Heart right ventricle (tissue), 16 donors: ENCODE results near the gene CD34. TPM values are rescaled to one million over a fixed set of nuclear protein-coding genes. Genes with fewer than 3 reads are reported as not detected.
A peak's percentile ranks its signal among the peaks of the same experiment; 100 is the strongest.

Source experiments
- ATAC-seq, 8 donors: fragments of 200-7000 bp; cut with Tn5 transposase; one replicate each; pipeline ENCODE4 v1.9.1; 2020; ENCODE audit warnings: mild to moderate bottlenecking in 8 of 8, moderate library complexity in 8 of 8, moderate number of reproducible peaks in 1 of 8
- DNase-seq, 2 donors: peaks; one replicate each; pipeline ENCODE4 v3.0.0-alpha.2; 2020
- H3K27ac ChIP-seq, 10 donors: fragments of 200-600 bp; sonication (generic) in 2 of 10; one replicate each; pipeline versions ENCODE4 v1.5.0 to v1.8.0; 2020 to 2022; ENCODE audit warnings: mild to moderate bottlenecking in 3 of 10
- H3K27me3 ChIP-seq, 7 donors: fragments of 200-600 bp; one replicate each; pipeline ENCODE4 v1.8.0; 2021 to 2022; ENCODE audit warnings: mild to moderate bottlenecking in 2 of 7
- H3K36me3 ChIP-seq, 9 donors: fragments of 200-600 bp; sonication (generic) in 1 of 9; one replicate each; pipeline versions ENCODE4 v1.5.0 to v1.8.0; 2020 to 2022; ENCODE audit warnings: mild to moderate bottlenecking in 2 of 9
- H3K4me1 ChIP-seq, 9 donors: fragments of 200-600 bp; sonication (generic) in 1 of 9; one replicate each; pipeline versions ENCODE4 v1.5.0 to v1.8.0; 2020 to 2022; ENCODE audit warnings: mild to moderate bottlenecking in 4 of 9
- H3K4me3 ChIP-seq, 10 donors: fragments of 200-600 bp; sonication (generic) in 2 of 10; one replicate each; pipeline versions ENCODE4 v1.5.0 to v1.8.0; 2020 to 2022; ENCODE audit warnings: mild to moderate bottlenecking in 7 of 10, moderate library complexity in 2 of 10
- H3K9me3 ChIP-seq, 11 donors: fragments of 200-600 bp in 10 of 11; sonication (generic) in 2 of 11; one replicate each; pipeline versions ENCODE4 v1.5.0 to v1.8.0; 2013 to 2022; ENCODE audit warnings: mild to moderate bottlenecking in 2 of 11, control low read depth in 1 of 11, moderate library complexity in 1 of 11
- CTCF ChIP-seq, 9 donors: fragments of 200-600 bp; sonication (generic) in 2 of 9; IDR thresholded peaks; one replicate each; pipeline versions ENCODE4 v1.5.0 to v1.8.0; 2021 to 2022; ENCODE audit warnings: antibody characterized with exemption in 9 of 9, mild to moderate bottlenecking in 5 of 9, moderate library complexity in 1 of 9
- WGBS, 2 donors: extraction: QIAGEN DNeasy Blood & Tissue Kit; methylation state at CpG; one replicate each; pipeline ENCODE4 v1.1.7; 2013; ENCODE audit warnings: inconsistent platforms in 1 of 2; 5-methylcytosine and 5-hydroxymethylcytosine counted together
- intact Hi-C, 10 donors: fragments of 100-400 bp; cut with DNase I; formaldehyde crosslinking; loops; one replicate each; pipeline versions ENCODE4 v1.11.1 to v1.14.2; 2022
- polyA plus RNA-seq, 2 donors: library from polyadenylated mRNA; stranded (reverse); fragments of 200-250 nt; gene quantifications; one replicate each; pipeline ENCODE4 v1.2.3, GENCODE V29; 2013
- total RNA-seq, 10 donors: library from RNA; stranded (reverse); fragmentation: NEBNext Ultra II Directional in 3 of 10; extraction: Animal tissue kit (Norgen Biotek cat#: 25700) in 3 of 10; gene quantifications; one replicate each; pipeline versions ENCODE4 v1.2.1 to v1.2.4, GENCODE V29; 2021 to 2023
- donor health status: Arrhythmogenic right ventricular cardiomyopathy.
- donor health status: ischemic (EF 13 %, LVEDD 7.1; RV severe dilation, severe dysfunction).
- donor health status: healthy with polysubstance abuse.
- donor health status: DM: no; HTN: yes; CAD: no.
- donor health status: DM: no; HTN: no; CAD: no.
- donor health status: ischemic (EF 25% LVEDD 6.9; RV normal size, moderate dysfunction).
- donor health status: ischemic (EF 25% LVEDD 5.7; RV mildly dilated, moderate dysfunction).
- donor health status: healthy.
- donor health status: DM: yes; HTN: yes; CAD: no.
- donor health status: Ischemic cardiomyopathy.
- donor health status: ischemic (EF 35%, LVEDD 5.7; RV mildly dilated, moderate dysfunction).
- donor health status: nonischemic (EF 11% LVEDD 7.7; RV severe dilation, severe dysfunction).
- donor health status: DM: yes; HTN: yes; CAD: no.
- donor health status: PGD.
- donor health status: ischemic (EF 29% LVEDD 5.4; RV normal size, mild dysfunction).
- donor health status: nonischemic (EF 23%, LVEDD 6.1; RV moderate dilation, normal function).

The CD34 gene
- total and polyA plus RNA-seq, 12 donors: 38.8 to 97.0 (median 52.8) TPM

DNA sequence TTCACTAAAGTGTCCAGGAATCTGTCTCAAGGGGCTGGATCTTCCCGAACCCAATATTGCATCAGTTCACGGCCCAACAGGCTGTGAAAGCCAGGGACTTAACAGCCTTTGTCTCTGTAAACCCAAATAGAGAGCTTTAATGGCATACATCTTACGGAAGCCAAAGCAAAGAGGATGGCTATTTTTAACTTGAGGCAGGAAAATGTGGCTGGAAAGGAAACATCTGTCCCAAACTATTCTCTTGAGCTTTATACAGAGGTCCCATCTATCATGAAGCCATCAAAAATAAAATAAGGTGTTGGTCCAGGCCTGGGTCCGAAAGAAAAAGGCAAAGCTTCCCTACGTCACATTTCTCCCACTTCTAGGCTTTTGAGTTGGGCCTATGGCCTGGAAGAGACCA is 7.7 kb upstream of the CD34 start:
- no peak for TF ChIP-seq CTCF (IDR thresholded peaks at IDR 0.05)
- ATAC-seq (peak in 4 of 8 donors; percentile 6 to 40 (median 24)), DNase-seq (no peak)
- Histone ChIP-seq H3K9me3 (no peaks in the 10 kb centered on the region), H3K4me3 (no peak overlapping the region), H3K4me1 (peaks cover 29 to 83% (median 70%) of the 10 kb centered on the region in 9 donors), H3K27ac (peak overlapping the region in 9 of 10 donors; percentile 3 to 92 (median 71)), H3K36me3 (no peaks in the 10 kb centered on the region), H3K27me3 (peaks cover 0 to 1% (median 0%) of the 10 kb centered on the region in 7 donors)
- intact Hi-C loops: no loop called here
- WGBS, 2 donors: 41 to 53% methylated on average over 5 of the region's 5 CpGs

DNA sequence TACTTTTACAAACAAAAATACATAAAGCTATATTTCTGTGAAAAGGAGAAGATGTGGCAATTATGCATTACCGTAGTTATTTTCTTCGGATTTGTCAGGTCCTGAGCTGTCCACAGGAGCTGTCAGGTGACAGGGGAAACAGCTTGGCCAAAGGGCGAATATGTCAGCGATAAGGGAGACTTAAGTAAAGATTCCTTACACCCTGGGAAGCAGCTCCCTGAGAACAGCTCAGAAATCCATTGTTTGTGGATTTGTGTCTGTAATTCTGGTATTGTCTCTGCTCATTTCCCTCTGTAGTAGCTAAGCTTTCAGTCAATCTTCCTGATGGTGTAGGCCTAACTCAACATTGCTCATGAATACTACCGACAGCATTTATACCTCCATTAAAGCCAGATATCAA is 7.1 kb upstream of the CD34 start:
- ATAC-seq (no peak), DNase-seq (no peak)
- H3K9me3 ChIP-seq: no peaks in the 10 kb centered on the region
- H3K4me1 ChIP-seq: peaks cover 25 to 83% (median 64%) of the 10 kb centered on the region in 9 donors
- no peak for TF ChIP-seq CTCF (IDR thresholded peaks at IDR 0.05)
- H3K27ac ChIP-seq: peak overlapping the region in 9 of 10 donors; percentile 3 to 92 (median 71)
- intact Hi-C loops: no loop called here
- H3K4me3 ChIP-seq: no peak overlapping the region
- H3K27me3 ChIP-seq: peaks cover 0 to 2% (median 0%) of the 10 kb centered on the region in 7 donors
- H3K36me3 ChIP-seq: no peaks in the 10 kb centered on the region
- WGBS, 2 donors: 67 to 70% methylated on average over 5 of the region's 5 CpGs

DNA sequence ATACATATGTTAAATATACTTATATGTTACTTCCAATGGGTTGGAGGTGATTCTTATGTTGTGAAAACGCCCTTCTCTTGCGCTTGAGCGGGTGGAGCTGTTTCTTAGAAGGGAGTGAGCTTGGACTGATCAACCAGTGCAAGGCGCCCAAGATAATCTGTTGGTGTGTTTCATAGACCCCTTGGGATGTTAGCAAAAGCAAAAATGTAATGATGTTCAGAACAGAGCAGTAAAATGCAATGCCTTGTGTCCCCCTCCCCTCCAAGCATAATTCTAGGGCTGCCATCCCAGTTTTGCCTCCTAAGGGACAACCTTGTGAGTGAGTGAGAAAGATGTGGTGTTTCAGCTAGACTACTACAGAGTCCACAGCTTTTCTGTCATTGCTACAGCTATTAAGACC is 6.2 kb upstream of the CD34 start:
- Histone ChIP-seq H3K4me3 (no peak overlapping the region), H3K4me1 (peaks cover 18 to 83% (median 55%) of the 10 kb centered on the region in 9 donors), H3K36me3 (no peaks in the 10 kb centered on the region), H3K27ac (peak overlapping the region in 6 of 10 donors; percentile 65 to 92 (median 78)), H3K27me3 (peaks cover 0 to 9% (median 0%) of the 10 kb centered on the region in 7 donors), H3K9me3 (no peaks in the 10 kb centered on the region)
- intact Hi-C loops: no loop called here
- 73 to 74% methylated on average over 4 of the region's 4 CpGs for WGBS, 2 donors
- peak in 3 of 8 donors; percentile 37 to 50 (median 37) for ATAC-seq
- TF ChIP-seq CTCF (IDR thresholded peaks at IDR 0.05): no peak
- DNase-seq: peak in 1 of 2 donors; percentile 15

DNA sequence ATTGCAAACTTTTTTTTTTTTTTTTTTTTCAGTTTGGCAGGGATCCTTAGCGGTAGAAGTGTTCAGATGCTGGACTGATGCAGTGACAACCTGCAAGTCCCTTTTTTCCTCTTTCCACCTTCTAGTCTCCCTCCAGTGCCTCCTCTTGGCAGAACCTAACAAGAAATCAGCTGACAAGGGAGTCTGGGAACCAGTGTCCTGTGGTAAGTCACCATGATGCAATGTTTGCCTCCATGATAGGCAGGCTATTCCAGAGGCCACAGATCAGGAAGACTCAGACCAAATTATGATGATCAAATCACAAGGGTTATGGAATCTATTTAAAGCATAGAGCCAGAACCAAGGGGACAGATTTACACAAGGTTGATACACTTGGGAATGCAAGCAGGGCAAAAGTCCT is 3.0 kb upstream of the CD34 start:
- ATAC-seq: peak in 1 of 8 donors; percentile 43
- WGBS, 2 donors: 94 to 96% methylated on average over 1 of the region's 1 CpG

More for the DNA sequence above, 3.0 kb upstream of the CD34 start:
- no peak for DNase-seq
- no peaks in the 10 kb centered on the region for H3K36me3 ChIP-seq
- H3K27ac ChIP-seq: peak overlapping the region in 3 of 10 donors; percentile 15 to 93 (median 43)
- H3K4me3 ChIP-seq: no peak overlapping the region
- H3K27me3 ChIP-seq: peaks cover 0 to 40% (median 0%) of the 10 kb centered on the region in 7 donors
- no peak for TF ChIP-seq CTCF (IDR thresholded peaks at IDR 0.05)
- intact Hi-C loops: loop anchor here in 2 of 10 donors (5.0 kb wide), 1 partner anchor 43 kb away; no protein-coding TSS in a partner anchor
- H3K9me3 ChIP-seq: no peaks in the 10 kb centered on the region
- H3K4me1 ChIP-seq: peaks cover 10 to 65% (median 38%) of the 10 kb centered on the region in 9 donors
